ENCODE results near the gene RMI1. TPM values are rescaled to one million over a fixed set of nuclear protein-coding genes. Genes with fewer than 3 reads are reported as not detected.
"Not testable (repeated sequence)": the region's sequence is repeated elsewhere in the genome, so short reads cannot be mapped to it uniquely, and the experiment has no call there.

The RMI1 gene
- total RNA-seq, 1 donor = 7.8 TPM

GRCh38 chr9:84001621-84002020 is 21.0 kb downstream of the RMI1 start:
- DNase-seq (ENCODE audit: low read depth) = no peak
- TF ChIP-seq, protein P1, sequence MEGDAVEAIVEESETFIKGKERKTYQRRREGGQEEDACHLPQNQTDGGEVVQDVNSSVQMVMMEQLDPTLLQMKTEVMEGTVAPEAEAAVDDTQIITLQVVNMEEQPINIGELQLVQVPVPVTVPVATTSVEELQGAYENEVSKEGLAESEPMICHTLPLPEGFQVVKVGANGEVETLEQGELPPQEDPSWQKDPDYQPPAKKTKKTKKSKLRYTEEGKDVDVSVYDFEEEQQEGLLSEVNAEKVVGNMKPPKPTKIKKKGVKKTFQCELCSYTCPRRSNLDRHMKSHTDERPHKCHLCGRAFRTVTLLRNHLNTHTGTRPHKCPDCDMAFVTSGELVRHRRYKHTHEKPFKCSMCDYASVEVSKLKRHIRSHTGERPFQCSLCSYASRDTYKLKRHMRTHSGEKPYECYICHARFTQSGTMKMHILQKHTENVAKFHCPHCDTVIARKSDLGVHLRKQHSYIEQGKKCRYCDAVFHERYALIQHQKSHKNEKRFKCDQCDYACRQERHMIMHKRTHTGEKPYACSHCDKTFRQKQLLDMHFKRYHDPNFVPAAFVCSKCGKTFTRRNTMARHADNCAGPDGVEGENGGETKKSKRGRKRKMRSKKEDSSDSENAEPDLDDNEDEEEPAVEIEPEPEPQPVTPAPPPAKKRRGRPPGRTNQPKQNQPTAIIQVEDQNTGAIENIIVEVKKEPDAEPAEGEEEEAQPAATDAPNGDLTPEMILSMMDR (IDR thresholded peaks at IDR 0.05; ENCODE audit: insufficient read depth, low read depth, low read length) = no peak
- no peak overlapping the region for H3K4me3 ChIP-seq (ENCODE audit: low read depth, low read length)

GRCh38 chr9:84002344-84002743 is 21.7 kb downstream of the RMI1 start:
- DNase-seq (ENCODE audit: low read depth) = peak; percentile 42
- TF ChIP-seq, protein P1 (IDR thresholded peaks at IDR 0.05; ENCODE audit: insufficient read depth, low read depth, low read length) = no peak
- no peak overlapping the region for H3K4me3 ChIP-seq (ENCODE audit: low read depth, low read length)

DNA sequence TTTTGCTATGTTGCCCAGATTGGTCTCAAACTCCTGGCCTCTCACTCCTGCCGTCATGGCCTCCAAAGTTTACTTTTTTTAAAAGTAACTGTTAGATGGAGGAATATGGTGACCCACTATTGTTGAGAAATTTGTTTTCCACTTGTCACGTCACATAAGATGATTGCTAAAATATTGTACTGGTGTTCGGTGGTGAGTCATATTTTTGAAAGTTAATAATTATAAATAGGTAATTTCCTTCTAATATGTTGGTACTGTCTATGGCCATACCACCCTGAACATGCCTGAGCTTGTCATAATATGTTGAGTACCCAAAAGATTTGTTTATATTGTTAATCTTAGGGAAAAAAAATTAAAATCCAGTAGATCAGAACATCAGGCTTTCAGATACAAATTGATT is 22.6 kb downstream of the RMI1 start:
- no peak overlapping the region for H3K4me3 ChIP-seq (ENCODE audit: low read depth, low read length)
- TF ChIP-seq, protein P1 (IDR thresholded peaks at IDR 0.05; ENCODE audit: insufficient read depth, low read depth, low read length) = no peak
- no peak for DNase-seq (ENCODE audit: low read depth)

- H3K4me3 ChIP-seq (ENCODE audit: low read depth, low read length) = no peak overlapping the region
- TF ChIP-seq, protein P1 (IDR thresholded peaks at IDR 0.05; ENCODE audit: insufficient read depth, low read depth, low read length) = no peak
- DNase-seq (ENCODE audit: low read depth) = no peak
Observed at GRCh38 chr9:84007662-84008061, 27.1 kb downstream of the RMI1 start.

GRCh38 chr9:84024041-84024575 is 43.5 kb downstream of the RMI1 start:
- TF ChIP-seq, protein P1 (IDR thresholded peaks at IDR 0.05; ENCODE audit: insufficient read depth, low read depth, low read length) = no peak
- no peak for DNase-seq (ENCODE audit: low read depth)
- no peak overlapping the region for H3K4me3 ChIP-seq (ENCODE audit: low read depth, low read length)

- no peak for DNase-seq (ENCODE audit: low read depth)
- no peak overlapping the region for H3K4me3 ChIP-seq (ENCODE audit: low read depth, low read length)
- TF ChIP-seq, protein P1 (IDR thresholded peaks at IDR 0.05; ENCODE audit: insufficient read depth, low read depth, low read length) = no peak
Observed at GRCh38 chr9:84027201-84027600, 46.6 kb downstream of the RMI1 start.

GRCh38 chr9:84031534-84031933 is 50.9 kb downstream of the RMI1 start:
- no peak for DNase-seq (ENCODE audit: low read depth)
- H3K4me3 ChIP-seq (ENCODE audit: low read depth, low read length) = no peak overlapping the region
- TF ChIP-seq, protein P1 (IDR thresholded peaks at IDR 0.05; ENCODE audit: insufficient read depth, low read depth, low read length) = no peak

- not testable (repeated sequence) for H3K4me3 ChIP-seq (ENCODE audit: low read depth, low read length); DNase-seq (ENCODE audit: low read depth)
Observed at GRCh38 chr9:84041857-84042256, 61.3 kb downstream of the RMI1 start.

All from fibroblast of villous mesenchyme (primary cell).